GM10248 (cell line): ENCODE measurements around the gene NALCN.

Experiments
- CTCF ChIA-PET: fragments of 300-600 bp; sonication (Branson Sonifier 250); formaldehyde crosslinking; extraction: SDS; loops from one replicate; lab custom pipeline; 2021; ENCODE audit warnings: antibody characterized with exemption; lab: Yijun Ruan, JAX
- POLR2A ChIA-PET: fragments of 350-650 bp; sonication (Branson Sonifier 250); formaldehyde crosslinking; extraction: SDS; loops from one replicate; lab custom pipeline; 2020; ENCODE audit warnings: antibody characterized with exemption; lab: Yijun Ruan, JAX
- DNase-seq: peaks from one replicate; pipeline ENCODE4 v3.0.0; 2012; ENCODE audit errors: extremely low spot score
- TF ChIP-seq, protein P1 (sequence below): IDR thresholded peaks from 2 replicates; pipeline ENCODE4 v1.5.1; 2012; ENCODE audit warnings: mild to moderate bottlenecking, low read depth; ENCODE audit errors: extremely low read depth, missing control alignments, control extremely low read depth

Gene NALCN

DNA sequence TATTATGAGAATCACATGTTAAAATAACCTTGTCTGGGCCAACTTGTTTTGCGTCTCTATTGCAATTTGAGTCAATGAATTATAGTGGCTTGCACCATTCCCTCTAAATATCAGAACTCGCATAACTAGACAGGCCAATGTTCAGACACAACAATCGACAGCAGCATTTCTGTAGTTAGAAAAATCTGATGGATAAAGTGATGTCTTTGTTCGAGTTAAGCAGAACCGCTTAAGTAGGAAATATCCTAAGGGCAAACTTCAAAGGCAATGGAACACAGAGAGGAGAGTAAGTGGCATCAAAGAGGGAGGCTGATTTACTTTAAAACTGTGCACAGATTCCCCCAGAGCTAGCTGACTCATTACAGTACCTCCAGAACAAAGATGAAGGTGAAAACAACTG is 333.9 kb downstream of the NALCN start:
- TF ChIP-seq, protein P1, sequence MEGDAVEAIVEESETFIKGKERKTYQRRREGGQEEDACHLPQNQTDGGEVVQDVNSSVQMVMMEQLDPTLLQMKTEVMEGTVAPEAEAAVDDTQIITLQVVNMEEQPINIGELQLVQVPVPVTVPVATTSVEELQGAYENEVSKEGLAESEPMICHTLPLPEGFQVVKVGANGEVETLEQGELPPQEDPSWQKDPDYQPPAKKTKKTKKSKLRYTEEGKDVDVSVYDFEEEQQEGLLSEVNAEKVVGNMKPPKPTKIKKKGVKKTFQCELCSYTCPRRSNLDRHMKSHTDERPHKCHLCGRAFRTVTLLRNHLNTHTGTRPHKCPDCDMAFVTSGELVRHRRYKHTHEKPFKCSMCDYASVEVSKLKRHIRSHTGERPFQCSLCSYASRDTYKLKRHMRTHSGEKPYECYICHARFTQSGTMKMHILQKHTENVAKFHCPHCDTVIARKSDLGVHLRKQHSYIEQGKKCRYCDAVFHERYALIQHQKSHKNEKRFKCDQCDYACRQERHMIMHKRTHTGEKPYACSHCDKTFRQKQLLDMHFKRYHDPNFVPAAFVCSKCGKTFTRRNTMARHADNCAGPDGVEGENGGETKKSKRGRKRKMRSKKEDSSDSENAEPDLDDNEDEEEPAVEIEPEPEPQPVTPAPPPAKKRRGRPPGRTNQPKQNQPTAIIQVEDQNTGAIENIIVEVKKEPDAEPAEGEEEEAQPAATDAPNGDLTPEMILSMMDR = no peak
- CTCF ChIA-PET = no interaction called here
- POLR2A ChIA-PET = no interaction called here

DNA sequence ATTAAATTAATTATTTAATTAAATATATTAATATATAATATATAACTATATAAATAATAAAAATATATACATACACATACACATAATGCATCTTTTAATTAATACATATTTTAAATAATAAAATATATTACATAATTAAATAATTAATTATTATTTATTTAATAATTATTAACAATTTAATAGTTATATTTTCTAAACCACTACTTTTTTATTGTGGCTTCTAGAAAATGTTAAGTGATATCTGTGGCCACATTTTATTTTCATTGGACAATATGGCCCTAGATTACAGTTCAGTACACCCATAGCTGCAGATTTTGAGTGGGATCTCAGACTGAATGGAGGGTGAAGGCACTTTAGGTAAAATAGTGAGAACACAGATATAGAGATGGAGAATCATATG is 335.7 kb downstream of the NALCN start:
- no peak for DNase-seq
- TF ChIP-seq, protein P1 = no peak
- CTCF ChIA-PET = interaction anchor here (1.1 to 1.2 kb wide), 2 partner anchors 9 to 13 kb away, joined by 3 read pairs; no protein-coding TSS in a partner anchor
- POLR2A ChIA-PET = no interaction called here

More for the DNA sequence above, 333.9 kb downstream of the NALCN start:
- no peak for DNase-seq

DNA sequence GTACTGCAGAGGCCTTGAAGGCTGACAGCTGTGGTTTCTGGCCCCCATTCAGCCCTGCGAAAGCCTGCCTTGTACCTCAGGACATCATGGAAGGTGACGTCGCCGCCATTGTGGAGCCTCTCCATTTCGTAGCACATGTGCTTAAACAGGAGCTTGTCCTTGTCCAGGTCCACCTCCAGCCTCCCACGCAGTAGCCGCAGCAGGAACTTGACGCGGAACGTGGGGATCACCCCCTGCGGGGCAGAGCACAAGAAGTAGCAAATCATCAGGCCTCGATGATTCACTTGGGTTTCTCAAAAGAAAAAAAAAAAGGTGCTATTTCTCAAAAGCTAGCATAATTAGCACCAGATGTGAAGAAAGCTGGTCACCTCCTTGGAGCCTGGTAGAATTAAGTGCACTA is 351.0 kb downstream of the NALCN start:
- no peak for DNase-seq
- ChIA-PET POLR2A (no interaction called here), CTCF (no interaction called here)
- TF ChIP-seq, protein P1 = no peak

DNA sequence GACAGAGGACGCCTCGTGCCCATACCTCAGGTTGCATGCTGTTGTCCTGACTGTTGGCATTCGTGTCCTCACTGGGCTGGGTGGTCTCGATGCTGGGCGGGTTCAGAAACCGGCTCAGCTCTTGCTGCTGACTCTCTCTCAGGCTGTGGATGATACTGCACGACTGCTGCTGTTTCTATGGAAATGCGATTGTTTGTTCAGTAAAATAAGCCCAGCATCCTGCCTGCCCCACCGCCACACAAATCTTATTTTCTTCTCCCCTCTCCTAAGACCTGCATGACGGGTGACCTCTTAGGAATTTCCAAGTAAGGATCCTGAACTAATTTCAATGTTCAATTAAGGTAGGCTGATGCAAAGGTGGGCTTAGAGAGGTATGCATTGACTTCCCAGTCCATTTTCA is 356.5 kb downstream of the NALCN start:
- ChIA-PET POLR2A (no interaction called here), CTCF (interaction anchor here (1.1 to 1.6 kb wide), 2 partner anchors 9 to 16 kb away, joined by 3 to 4 read pairs; no protein-coding TSS in a partner anchor)
- TF ChIP-seq, protein P1 = no peak
- no peak for DNase-seq

DNA sequence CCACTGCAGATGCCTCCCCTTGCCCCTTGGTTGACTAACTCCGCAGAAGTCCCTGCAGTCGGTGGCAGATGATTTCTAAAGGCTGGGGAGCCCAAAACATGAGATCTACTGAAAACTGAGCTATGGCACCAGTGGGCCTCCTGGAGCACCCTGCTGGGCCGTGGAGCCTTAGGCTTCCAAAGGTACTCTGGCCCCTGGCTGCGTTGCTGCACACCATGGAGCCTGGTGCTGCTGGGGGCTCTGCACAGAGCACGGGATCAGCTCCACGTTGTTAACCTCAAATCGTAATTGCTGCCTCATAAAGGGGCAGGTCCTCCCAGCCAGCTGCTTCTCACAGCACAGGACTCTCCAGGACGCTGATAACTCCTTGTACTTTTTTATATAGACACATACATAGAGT is 357.5 kb downstream of the NALCN start:
- no peak for DNase-seq
- ChIA-PET POLR2A (no interaction called here), CTCF (interaction anchor here (1.6 kb wide), 1 partner anchor 15 kb away, joined by 4 read pairs; no protein-coding TSS in a partner anchor)
- TF ChIP-seq, protein P1 = no peak

DNA sequence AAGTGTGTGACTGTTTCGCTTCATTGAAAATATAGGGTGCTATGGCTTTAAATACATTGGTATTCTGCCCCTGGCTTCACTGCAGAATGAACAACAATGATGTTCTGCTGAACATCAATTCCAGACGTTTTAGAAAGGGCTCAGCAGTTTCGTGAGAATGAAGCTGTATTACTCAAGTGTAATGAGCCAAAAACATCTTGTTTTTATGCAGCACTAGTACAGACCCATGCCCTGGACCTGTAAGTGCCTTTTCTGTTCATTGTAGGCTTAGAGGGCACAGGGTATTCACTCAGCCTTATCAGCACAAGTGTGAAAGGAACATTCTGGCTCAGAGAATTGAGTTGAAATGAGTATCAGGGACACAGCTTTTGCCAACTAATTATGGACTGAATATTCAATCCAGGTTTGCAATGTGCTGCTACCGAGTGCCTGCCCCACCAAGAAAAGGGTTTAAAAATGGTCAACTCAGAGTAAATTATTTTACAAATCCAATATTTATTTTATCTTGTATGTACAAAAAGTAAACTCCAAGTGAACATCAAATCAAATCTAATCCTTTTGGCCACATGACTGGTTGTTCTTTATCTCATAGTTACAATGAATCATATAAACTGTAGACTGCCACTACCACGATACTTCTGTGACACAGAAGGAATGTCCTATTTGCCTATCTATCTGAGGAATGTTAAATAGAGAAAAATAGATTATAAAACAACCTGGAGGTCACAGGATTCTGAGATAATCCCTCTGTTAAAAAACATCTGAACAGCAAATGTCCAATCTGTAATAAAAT is 362.8 kb downstream of the NALCN start:
- peak; percentile 1 for DNase-seq
- ChIA-PET CTCF (no interaction called here), POLR2A (no interaction called here)
- TF ChIP-seq, protein P1 = no peak
